GM19099 (cell line): ENCODE data around the gene ARAP3.

Experiments
- POLR2A ChIP-seq: IDR thresholded peaks from 3 replicates; pipeline ENCODE4 v1.6.1; 2011; ENCODE audit warnings: low read depth; ENCODE audit not compliant: insufficient read length; ENCODE audit errors: extremely low read depth

ARAP3 gene

DNA sequence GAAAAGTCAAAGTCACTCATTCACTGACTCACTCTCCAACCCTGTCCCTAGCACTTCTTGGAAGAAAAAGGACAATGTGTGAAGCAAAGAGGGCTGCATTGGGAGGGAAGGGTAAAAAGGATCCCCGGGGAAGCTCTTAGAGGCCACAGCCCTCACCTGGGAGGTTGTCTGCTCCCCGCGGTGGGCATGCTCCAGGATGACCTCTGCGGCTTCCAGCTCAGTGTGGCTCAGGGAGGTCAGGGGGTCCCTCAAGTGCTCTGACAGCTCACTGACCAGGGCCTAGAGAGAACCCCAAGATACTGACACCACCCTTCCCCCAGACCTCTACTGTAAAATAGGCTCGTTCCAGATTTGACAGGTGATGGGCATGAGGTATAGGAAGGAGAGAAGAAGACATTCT is 34.8 kb downstream of the ARAP3 start:
- TF ChIP-seq POLR2A: no peak

DNA sequence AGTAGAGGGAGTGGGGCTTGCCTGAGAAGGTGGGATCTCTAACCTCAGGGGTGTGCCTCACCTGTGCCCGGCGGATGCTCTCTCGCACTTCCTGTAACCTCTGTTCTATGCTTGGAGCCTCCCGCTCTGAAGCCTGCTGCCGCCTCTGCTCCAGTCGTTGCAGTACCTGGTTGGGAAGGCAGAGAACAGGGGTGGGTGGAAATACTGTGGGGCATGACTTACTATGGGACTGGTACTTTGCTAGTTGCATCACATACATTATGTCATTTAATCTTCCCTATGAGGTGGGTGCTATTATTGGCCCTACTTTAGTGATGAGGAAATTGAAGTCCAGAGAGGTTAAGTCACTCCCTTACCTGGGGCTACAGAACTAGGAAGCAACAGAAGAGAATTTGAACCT is 36.0 kb downstream of the ARAP3 start:
- no peak for TF ChIP-seq POLR2A

DNA sequence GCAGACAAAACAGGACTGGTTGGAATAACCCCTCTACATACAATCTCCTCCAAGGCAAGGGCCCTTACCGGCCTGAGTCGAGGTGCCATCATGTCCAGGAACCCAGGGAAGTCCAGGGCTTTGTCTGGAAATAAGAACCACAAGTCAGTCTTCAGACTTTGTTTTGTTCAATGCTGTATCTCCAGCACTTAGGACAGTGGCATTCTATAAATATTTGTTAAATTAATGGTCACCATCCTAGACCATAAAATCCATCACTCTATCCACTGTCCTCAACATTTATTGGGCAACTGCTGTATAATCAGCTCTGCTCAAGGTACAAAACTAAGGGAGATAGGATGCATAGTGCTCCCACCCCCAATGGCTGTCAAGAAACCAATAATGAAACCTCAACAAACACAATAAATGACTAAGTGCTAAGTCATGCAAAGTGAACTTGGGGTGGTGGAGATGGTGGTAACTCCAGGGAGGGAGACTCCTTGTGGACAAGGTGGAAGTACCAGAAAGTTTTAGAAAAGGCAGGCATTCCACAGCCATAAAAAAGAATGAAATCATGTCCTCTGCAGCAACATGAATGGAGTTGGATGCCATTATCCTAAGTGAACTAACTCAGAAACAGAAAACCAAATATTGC is 40.3 kb downstream of the ARAP3 start:
- no peak for TF ChIP-seq POLR2A

DNA sequence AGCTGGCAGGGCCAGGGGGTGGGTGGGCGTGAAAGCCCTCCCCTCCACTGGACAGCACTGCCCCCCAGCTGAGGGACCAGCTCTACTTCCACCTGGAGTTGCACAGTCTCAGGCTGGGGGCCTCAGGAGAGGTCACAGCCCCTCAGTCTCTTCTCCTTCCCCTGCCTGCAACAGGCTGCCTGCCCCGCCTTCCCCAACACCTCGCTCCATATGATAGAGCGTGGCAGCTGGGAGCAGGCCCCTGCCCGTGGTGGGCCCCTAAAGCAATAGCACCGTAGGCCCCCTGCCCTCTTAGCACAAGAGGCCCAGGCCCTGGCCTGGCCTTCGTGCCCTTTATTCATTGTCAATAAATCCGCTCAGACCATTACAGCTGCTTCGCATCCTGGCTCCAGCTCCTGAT is 41.3 kb downstream of the ARAP3 start:
- no peak for TF ChIP-seq POLR2A

DNA sequence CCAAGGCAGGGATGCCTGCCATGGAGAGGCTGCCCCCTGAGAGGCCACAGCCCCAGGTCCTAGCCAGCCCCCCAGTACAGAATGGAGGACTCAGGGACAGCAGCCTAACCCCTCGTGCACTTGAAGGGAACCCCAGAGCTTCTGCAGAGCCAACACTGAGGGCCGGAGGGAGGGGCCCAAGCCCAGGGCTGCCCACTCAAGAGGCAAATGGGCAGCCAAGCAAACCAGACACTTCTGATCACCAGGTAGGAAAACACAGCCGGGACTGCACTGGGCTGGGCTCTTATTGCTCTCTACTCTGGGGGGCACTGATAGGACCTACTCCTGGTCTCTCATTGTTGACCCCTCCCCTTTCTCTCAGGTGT is 42.0 kb downstream of the ARAP3 start:
- TF ChIP-seq POLR2A: no peak

DNA sequence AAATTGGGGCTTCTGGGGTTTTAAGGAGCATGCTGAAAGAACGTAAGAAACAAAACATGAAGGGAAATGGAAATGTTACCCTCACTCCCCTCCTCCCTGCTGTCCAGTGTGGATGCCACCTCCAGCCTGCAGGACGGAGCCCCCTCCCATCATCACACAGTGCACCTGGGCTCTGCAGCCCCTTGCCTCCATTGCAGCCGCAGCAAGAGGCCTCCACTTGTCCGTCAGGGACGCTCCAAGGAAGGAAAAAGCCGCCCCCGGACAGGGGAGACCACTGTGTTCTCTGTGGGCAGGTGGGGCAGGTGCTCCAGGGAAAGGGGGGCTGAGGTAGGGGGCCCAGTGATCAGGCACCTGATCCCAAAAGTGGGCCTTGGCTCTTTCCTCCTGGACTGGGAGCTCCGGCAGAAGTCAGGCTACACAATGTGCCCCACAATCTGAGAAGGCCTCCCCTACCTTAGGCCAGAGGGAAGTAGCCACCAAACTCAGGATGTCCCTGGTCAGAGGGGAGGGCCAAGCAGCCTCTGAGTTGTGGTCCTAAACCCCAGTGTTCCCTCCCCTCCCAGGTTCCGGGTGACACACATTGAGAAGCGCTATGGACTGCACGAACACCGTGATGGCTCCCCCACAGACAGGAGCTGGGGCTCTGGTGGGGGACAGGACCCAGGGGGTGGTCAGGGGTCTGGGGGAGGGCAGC is 42.5 kb downstream of the ARAP3 start:
- no peak for TF ChIP-seq POLR2A

DNA sequence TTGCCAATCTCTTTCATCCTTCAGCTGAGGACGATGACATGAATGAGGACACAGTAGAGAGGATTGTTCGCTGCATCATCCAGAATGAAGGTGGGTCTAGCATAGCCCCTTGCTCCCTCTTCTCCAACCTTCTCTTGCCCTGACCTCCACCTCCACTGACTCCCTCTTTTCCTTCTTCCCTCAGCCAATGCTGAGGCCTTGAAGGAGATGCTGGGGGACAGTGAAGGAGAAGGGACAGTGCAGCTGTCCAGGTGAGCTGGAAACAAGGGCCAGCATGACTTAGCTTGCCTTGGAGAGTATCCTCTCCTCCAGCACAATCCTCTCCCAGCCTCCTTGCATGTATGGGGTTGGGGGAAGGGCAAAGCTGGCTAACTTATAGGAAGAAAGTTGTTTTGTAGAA is 43.3 kb downstream of the ARAP3 start:
- TF ChIP-seq POLR2A: no peak

DNA sequence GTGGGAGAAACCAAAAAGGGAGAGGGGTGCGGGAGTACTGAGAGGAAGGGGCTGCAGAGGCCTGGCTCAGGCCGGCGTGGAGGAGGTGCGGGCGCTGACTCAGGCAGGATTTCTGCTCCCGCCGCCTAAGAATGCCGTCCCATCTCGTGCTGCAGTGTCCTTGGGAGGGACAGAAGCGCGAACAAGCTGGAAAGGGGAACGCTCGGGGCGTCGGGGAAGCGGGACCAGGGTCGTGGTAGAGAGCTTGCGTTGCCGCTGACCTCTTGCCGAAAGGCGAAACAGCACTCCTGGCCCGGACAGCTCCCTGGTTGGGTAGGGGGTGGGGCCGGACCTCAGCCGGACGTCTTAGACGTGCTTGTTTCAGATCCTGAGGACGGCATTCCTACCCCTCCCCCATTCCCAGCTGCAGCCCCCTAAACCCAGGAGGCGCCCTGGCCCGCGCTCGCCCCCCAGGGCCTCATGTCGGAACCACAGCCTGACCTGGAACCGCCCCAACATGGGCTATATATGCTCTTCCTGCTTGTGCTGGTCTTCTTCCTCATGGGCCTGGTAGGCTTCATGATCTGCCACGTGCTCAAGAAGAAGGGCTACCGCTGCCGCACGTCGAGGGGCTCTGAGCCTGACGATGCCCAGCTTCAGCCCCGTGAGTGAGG is 44.1 kb downstream of the ARAP3 start:
- TF ChIP-seq POLR2A: no peak

DNA sequence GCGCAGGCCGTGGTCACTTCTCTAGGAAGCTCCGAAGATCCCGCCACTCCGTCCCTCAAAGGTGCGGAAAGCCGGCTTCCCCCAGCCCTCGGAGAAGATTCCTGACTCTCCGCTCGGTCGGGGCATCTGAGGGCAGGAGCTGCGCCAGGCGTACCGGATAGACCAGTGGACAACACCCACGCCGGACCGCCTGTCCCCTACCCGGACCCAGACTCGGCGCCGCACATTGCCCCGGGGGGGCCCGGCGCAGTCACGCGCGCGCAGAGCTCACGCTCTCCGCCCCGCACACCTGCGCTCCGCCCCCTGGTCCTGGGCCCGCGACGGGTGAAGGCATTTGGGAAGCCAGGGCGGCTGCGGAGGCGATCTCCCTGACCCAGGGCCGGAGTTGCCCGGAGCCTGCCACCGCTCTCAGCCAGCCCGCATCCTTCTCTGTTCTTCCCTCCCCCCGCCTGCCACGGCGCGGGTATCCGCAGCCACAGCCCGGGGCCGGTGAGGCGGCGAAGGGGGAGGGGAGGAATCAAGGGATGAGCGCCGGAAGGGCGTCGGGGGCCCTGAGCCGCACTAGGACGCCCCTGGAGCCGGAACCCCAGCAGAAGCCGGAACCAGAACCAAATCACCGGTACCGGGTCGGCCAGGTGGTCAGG is 44.8 kb downstream of the ARAP3 start:
- TF ChIP-seq POLR2A: no peak

DNA sequence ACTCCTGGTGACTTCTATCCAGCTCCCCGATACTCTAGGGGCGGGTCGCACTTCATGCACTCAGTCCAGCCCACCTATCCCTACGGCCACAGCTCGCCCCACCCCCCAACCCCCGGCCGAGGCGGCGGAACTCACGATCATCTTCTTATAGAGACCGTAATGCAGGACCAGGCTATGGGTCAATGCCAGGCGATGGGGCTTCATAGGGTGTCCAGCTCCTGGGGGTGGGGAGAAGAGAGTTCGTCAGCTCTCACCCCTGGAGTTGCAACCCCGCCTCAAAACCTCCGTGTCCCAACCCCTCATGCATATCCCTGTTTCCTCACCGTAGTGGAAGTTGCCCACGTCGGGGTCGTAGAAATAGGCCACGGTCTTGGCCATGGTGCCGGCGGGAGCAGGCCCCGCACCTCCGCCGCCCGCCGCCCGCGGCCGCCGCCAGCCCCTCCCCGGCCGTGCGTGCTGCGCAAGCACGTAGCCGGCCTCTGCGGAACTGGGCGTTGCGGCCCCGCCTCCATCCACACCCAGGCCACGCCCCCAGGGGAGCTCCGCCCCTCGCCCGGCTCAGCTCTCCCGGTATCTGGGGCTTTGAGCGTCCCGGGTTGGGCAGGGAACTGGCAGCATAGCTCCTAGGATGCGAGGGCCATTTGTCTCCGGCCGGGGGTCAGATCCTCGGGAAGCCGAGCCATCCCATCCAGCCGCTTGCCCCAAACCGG is 45.5 kb downstream of the ARAP3 start, which contains the start of the genes HDAC3 and RELL2:
TSS of gene HDAC3 (minus strand) at position 437 of the 710 bp plus-strand sequence. CDS start at position 378, 59 bp downstream.
TSS of gene RELL2 (plus strand) at position 585 of the 710 bp plus-strand sequence. CDS start 1,229 bp downstream, outside the sequence.
- peak; percentile 85 for TF ChIP-seq POLR2A

DNA sequence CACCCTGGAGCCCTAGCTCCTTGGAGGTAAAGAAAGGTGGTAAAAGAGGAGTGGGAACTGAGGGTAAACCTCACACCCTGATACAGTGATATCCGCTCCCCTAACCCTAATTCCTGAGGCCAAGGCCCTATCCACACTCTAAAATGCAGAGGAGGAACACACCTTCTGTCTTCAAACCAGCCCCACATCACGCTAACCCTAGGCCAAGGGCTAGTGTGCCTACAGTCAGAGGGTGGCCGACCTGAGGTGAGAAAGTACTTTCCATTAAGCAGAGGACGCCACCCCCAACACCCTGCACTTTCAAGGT is 46.0 kb downstream of the ARAP3 start:
- TF ChIP-seq POLR2A: no peak

DNA sequence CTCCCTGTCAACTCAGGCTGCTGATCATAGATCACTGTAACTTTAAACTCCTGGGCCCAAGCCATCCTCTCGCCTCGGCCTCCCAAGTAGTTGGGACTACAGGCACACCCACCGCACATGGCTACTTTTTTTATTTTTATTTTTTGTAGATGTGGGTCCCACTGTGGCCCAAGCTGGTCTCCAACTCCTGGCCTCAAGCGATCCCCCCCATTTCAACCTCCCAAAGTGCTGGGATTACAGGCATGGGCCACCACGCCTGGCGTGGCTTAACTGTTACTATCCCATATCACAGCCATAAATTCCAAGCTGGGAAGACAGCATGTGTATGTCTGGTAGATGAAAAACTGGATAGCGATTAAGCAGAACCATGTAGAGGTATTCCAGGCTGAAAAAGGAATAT is 46.4 kb downstream of the ARAP3 start:
- TF ChIP-seq POLR2A: no peak

DNA sequence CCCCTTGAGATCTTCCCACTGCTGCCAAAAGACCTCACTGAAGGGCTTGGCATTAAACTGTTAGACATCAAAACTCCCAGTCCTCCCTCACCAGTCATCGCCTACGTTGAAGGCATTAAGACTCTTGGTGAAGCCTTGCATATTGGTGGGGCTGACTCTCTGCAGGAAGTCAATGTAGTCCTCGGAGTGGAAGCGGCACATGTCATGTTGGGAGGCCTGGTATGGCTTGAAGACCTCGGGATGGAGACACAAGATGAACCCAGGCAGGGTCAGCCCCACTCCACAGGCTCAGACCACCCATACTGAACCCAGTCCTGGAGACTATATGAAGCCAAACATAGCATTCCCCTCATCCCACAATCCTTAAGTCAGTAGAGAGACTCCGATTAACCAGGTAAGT is 47.3 kb downstream of the ARAP3 start:
- no peak for TF ChIP-seq POLR2A

DNA sequence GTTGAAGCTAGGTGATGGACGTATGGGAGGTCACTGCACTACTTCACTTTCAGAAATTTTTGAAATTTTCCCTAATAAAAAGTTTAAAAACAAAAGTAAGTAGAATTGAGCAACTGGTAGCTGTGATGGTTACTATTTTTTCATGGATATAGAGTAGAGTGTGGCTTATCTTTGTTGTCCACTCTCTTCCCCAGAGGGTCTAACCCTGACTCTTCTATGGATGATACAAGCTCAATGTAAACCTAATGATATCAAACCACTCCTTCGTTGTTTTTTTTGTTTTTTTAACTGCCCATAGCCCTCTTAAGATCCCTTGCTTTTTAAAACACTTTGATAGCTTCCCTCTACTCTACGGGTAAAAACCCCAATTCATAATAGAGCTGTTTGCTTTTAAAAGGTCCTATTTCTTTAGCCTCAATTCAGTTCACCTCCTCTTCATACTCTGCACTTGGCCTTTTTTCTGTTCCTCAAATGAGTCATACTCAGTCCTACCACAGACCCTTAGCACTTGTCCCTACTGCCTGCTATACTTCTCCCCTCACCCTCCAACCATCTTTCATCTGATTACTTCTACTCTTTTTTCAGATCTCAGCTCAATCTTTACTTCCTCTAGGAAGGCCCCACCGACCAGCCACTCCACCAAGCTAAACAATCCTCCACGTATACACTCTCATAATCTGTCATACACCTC is 48.0 kb downstream of the ARAP3 start:
- TF ChIP-seq POLR2A: no peak
